Posterior vena cava (tissue), 2 donors: ENCODE measurements around the gene MOB3C. TPM values are rescaled to one million over a fixed set of nuclear protein-coding genes. Genes with fewer than 3 reads are reported as not detected.

ENCODE experiments used
- DNase-seq: peaks from one replicate; pipeline ENCODE4 v3.0.0-alpha.2; 2020; ENCODE audit warnings: low spot score
- intact Hi-C, 2 donors: fragments of 100-400 bp; cut with DNase I; formaldehyde crosslinking; loops; one replicate each; pipeline versions ENCODE4 v1.14.1 to v1.14.2; 2022 to 2023
- total RNA-seq, 2 donors: library from RNA; stranded (reverse); fragmentation: NEBNext Ultra II Directional; extraction: Animal tissue kit (Norgen Biotek cat#: 25700); gene quantifications; one replicate each; pipeline ENCODE4 v1.2.1, GENCODE V29; 2021
- donor health status: DM: yes; HTN: yes; CAD: no.
- donor health status: DM: yes; HTN: yes; CAD: no.

MOB3C gene
- total RNA-seq, 2 donors from 2014 or later = 18.4 to 21.4 TPM

DNA sequence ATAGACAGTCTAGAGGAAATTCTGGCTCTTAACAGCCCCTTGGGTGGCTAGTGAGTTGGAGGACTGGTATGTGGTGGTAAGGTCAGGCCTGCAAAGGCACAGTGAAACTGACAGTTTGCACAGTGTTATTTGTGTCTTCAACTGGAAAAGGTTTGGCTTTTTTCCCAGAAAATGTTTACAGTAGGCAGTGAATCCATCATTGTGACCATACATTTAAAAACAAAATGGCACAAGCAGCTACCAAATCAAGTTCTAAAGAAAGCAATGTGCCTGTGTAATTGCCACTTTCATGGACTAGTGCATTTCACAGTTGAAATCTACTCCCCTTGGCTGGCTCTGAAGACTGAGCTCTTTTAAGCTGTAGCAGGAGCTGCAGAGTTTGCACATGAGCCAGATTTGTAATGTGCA is 26.8 kb upstream of the MOB3C start:
- intact Hi-C loops = no loop called here
- no peak for DNase-seq

DNA sequence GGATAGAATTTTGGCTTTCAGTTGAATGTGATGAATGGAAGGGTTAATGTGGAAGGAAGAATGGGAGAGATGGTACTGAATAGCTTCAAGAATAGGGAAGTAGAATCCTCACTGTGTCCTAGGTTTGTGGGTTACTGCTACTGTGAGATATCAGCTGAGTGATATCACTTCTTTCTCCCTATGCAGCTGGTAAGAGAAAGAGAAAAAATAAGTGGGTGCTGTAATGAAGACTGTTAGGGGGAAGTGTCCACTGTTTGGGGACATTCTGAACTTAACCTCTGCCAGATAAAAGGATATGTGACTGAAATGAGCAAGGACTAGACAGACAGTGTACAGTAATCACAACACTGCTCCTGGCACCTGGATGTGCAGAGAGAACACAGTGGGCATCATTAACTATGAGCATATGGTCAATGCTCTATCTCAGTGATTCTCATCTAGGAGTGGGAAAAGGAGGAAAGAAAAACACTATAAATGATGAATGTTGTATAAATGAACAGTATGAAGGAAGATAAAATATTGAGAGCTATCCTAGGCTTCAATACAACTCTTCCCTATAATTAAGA is 25.6 kb upstream of the MOB3C start:
- DNase-seq = no peak
- intact Hi-C loops = no loop called here

- DNase-seq = no peak
- intact Hi-C loops = no loop called here
Observed at GRCh38 chr1:46639547-46639946, 22.9 kb upstream of the MOB3C start.

- no peak for DNase-seq
- intact Hi-C loops = no loop called here
Observed at GRCh38 chr1:46638921-46639320, 22.3 kb upstream of the MOB3C start.

DNA sequence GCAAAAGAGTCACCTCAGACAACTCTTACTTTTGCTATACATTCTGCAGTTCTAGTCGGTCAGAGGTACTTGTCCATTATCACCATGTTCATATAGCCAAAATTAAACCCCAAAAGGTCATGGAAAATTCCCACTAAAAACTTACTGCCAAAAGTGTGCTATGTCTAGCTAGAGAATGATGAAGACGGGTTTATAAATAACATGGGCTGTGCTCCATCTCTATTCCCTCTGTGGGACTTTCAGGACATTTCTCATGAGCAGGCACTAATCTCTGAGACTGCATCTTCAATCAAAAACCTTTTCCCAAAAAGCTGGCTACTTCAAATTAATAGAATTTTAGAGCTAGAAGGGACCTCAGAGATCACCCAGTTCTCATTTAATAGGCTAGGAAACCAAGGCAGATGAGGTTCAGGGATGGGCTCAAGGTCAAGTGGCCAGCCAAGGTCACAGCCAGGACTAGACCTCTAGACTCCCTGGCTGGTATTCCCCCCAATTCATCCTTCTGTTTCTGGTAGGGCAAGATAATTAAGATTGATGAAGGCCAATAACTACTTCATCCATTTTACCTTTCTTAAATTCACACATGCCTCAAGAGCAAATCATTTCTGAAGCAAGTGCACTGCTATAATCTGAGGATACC is 21.0 kb upstream of the MOB3C start:
- intact Hi-C loops = no loop called here

DNA sequence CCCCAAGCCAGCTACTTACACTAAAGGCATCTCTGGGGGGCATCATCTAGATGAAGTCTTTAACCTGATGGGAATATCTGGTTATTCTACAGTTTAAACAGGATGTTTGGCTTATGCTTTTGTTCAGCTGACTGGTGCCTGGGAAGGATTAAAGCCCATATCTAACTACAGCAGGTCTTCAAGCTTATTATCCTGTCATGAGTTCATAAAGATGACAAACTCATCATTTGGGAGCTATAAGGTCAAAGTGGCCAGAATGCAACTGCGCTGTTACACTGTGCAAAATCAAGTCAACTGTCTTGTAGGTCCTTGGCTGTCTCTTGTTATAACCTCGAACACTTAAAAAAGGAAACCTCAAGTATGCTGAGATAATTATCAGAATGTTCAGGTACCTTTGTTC is 18.6 kb upstream of the MOB3C start:
- DNase-seq = no peak

More for the DNA sequence above, 21.0 kb upstream of the MOB3C start:
- no peak for DNase-seq

DNA sequence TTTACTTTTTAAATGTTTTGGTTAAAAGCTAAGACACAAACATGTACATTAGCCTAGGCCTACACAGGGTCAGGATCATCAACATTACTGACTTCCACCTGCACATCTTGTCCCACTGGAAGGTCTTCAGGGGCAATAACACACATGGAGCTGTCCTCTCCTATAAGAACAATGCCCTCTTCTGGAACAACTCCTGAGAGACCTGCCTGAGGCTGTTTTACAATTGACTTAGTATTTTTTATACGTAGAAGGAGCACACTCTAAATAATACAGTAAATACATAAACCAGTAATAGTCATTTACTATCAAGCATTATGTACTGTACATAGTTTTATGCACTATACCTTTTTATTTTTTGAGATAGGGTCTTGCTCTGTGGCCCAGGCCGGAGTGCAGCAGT is 14.1 kb upstream of the MOB3C start:
- intact Hi-C loops = no loop called here
- DNase-seq = no peak

More for the DNA sequence above, 18.6 kb upstream of the MOB3C start:
- intact Hi-C loops = no loop called here

GRCh38 chr1:46623743-46624644 is 7.4 kb upstream of the MOB3C start:
- DNase-seq = no peak
- intact Hi-C loops = no loop called here

DNA sequence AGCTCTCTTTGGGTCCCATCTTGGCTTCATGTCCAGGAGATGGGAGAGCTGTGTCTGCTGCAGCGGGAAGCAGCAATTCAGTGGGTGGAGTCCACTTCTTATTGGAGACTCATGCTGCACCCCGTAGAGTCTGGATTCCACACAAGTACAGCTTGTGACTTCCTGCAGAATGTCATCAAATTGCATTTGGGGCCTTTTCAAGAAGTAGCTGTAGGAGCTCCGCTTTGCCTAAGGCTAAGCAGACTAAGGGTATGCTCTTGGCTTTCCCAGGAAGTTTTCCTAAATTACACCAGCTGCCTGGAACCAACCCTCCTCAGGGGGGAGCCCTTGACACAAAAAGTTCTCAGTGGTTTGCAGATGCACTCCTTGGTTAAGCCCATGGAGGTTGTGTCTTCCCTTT is 5.7 kb upstream of the MOB3C start:
- intact Hi-C loops = no loop called here
- DNase-seq = no peak

DNA sequence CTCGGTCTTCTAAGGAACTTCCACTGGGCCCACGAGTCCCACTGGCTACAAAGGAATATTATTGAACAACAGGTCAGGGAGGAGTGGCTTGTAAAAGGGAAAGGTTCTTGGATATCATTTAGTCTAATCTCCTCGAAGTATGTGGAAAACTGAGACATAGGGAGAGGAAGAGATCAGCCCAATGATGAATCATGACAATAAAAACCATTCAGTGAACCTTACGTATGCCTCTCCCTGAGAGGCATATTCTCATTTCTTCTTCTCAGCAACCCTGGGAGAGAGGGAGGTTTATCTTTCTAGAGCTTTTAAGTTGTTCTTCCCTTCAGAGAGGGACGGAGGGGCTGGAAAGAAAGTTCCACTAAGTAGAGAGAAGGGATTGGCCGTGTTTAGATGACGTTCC is 5.3 kb upstream of the MOB3C start:
- intact Hi-C loops = no loop called here
- DNase-seq = no peak

- intact Hi-C loops = loop anchor here in 1 of 2 donors (5.0 kb wide), 1 partner anchor 103 kb away; no protein-coding TSS in a partner anchor
- no peak for DNase-seq
Observed at GRCh38 chr1:46619656-46620258, 3.1 kb upstream of the MOB3C start.

GRCh38 chr1:46618754-46619415 is 2.3 kb upstream of the MOB3C start:
- DNase-seq = no peak
- intact Hi-C loops = loop anchor here in 1 of 2 donors (5.0 kb wide), 1 partner anchor 103 kb away; no protein-coding TSS in a partner anchor

GRCh38 chr1:46617833-46618232 is 1.2 kb upstream of the MOB3C start:
- intact Hi-C loops = loop anchor here in 1 of 2 donors (5.0 kb wide), 1 partner anchor 104 kb away; no protein-coding TSS in a partner anchor
- no peak for DNase-seq

DNA sequence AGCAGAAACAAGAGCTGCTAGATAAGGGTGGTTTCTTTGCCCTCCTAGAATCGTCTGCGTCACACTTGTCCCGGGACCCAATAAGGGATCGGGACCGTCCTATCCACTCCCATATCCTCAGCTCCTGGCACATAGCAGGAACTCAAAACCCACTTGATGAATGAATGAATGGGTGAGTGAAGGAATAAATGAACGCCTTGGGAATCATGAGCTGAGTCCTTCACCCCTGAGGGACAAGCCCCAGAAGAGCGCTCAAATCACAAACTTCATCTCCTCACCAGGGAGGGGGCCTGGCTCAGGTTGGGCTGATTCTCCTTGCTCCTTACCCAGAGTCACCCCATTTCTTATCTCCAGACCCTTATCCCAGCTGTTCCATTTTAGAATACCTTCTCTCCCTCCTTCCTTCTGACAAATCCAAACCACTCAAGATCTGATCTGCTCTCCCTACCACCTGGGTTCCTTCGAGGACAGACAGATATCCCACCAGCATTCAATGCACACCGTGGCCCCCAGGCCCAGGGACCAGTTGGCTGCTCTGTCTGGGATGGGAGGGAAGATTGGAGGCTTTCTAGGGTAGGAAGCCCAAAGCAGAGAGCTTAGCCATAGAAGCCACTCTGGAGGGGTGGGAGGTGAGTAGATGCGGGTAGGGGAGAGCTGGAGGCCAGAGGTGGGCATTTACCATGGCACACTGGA is 643 bp upstream of the MOB3C start:
- no peak for DNase-seq
- intact Hi-C loops = loop anchor here in 1 of 2 donors (5.0 kb wide), 1 partner anchor 105 kb away; no protein-coding TSS in a partner anchor

DNA sequence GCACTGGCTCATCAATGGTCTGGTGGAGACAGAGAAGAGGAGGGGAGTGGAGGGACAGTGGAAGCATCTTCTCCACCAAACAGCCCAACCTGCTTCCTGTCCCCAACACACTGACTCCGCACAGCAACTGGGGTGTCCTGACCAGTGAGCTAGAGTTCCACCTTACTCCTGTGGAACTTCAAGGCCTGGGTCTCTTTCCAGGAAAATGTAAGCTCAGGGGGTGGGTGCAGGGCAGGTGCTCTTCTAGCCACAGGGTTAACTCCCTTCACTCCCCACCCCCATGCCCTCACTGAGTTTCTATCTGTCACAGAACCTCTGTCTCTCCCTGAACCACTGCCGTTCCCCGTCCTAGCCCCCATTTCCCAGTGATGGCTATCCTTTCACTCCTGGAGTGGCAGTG is 876 bp downstream of the MOB3C start:
- no peak for DNase-seq
- intact Hi-C loops = loop anchor here in 1 of 2 donors (5.0 kb wide), 1 partner anchor 107 kb away; no protein-coding TSS in a partner anchor

GRCh38 chr1:46615088-46615487 is 1.5 kb downstream of the MOB3C start:
- DNase-seq = no peak
- intact Hi-C loops = loop anchor here in 1 of 2 donors (5.0 kb wide), 1 partner anchor 107 kb away; no protein-coding TSS in a partner anchor

DNA sequence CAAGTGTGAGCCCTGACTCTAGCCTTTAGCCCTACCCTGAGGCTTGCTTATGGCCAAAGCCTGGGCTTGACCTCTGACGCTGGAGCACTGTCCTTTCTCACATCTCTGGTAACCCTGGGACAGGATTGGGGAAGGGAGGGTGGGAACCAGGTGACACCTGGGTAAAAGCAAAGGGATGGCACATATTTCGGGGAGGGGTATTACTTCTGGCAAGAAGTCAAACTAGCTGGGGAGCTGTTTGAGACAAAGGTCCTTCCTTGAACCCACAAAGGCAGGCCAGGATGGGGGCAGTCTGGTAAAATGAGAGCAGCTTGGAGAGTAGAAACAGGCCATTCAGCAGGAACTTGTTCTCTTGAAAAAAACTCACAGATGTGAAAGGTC is 2.0 kb downstream of the MOB3C start:
- no peak for DNase-seq
- intact Hi-C loops = no loop called here
